Stomach smooth muscle (tissue), 2 donors: ENCODE measurements around the gene CYP4F8.
"Not testable (repeated sequence)": the region's sequence is repeated elsewhere in the genome, so short reads cannot be mapped to it uniquely, and the experiment has no call there.

Source experiments
- H3K27ac ChIP-seq: one replicate; pipeline ENCODE4 v1.7.0; 2013; ENCODE audit warnings: mild to moderate bottlenecking, low read length, inconsistent platforms
- H3K27me3 ChIP-seq, 2 donors: one replicate each; pipeline ENCODE4 v1.7.0; 2013; ENCODE audit warnings: low read length in 2 of 2; ENCODE audit not compliant: insufficient read depth in 2 of 2, control insufficient read depth in 1 of 2
- H3K36me3 ChIP-seq, 2 donors: one replicate each; pipeline ENCODE4 v1.7.0; 2013; ENCODE audit warnings: low read length in 2 of 2; ENCODE audit not compliant: control insufficient read depth in 2 of 2, insufficient read depth in 2 of 2
- H3K4me1 ChIP-seq: one replicate; pipeline ENCODE4 v1.7.0; 2013; ENCODE audit warnings: low read length; ENCODE audit not compliant: control insufficient read depth, insufficient read depth
- H3K4me3 ChIP-seq, 2 donors: one replicate each; pipeline ENCODE4 v1.7.0; 2013; ENCODE audit warnings: low read length in 2 of 2
- H3K9ac ChIP-seq, 2 donors: one replicate each; pipeline ENCODE4 v1.7.0; 2013; ENCODE audit warnings: low read length in 2 of 2, mild to moderate bottlenecking in 1 of 2
- H3K9me3 ChIP-seq, 2 donors: one replicate each; pipeline ENCODE4 v1.7.0; 2013; ENCODE audit warnings: low read length in 2 of 2; ENCODE audit not compliant: control insufficient read depth in 2 of 2
- donor health status: healthy.
- donor health status: Pancreatic carcinoma.

CYP4F8 gene

DNA sequence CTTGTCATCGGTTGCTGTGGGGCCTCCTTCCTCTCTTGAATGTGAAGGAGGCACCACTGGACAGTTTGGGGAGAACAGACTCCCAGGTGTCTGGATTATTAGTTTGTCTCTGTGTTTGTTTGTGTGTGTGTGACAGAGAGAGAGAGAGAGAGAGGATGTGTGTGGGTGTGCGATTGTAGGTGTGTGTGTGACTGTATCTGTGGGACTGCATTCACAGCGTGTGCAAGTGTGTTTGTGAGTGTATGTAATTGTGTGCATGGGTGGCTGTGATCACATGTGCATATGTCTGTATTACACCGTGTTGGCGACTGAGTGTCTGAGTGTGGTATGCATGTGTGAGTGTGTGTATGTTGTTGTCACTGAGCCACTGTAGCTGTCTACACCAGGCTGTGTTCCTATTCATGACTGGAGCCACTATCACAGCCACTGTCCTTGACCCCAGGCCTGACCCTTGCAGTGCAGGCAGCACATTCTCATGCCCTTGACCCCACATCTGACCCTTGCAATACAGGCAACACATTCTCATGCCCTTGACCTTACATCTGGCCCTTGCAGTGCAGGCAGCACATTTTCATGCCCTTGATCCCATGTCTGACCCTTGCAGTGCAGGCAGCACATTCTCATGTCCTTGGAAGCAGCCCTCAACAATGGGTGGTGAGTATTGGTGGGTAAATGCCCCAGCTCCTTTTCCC is 25.1 kb upstream of the CYP4F8 start:
- no peak overlapping the region for H3K4me3 ChIP-seq
- no peak overlapping the region for H3K27ac ChIP-seq
- no peaks in the 10 kb centered on the region for H3K36me3 ChIP-seq
- no peaks in the 10 kb centered on the region for H3K4me1 ChIP-seq
- peaks cover 0 to 8% of the 10 kb centered on the region in 2 donors for H3K9me3 ChIP-seq
- no peak overlapping the region for H3K9ac ChIP-seq
- H3K27me3 ChIP-seq, result peaks cover under 1 to 15% of the 10 kb centered on the region in 2 donors

DNA sequence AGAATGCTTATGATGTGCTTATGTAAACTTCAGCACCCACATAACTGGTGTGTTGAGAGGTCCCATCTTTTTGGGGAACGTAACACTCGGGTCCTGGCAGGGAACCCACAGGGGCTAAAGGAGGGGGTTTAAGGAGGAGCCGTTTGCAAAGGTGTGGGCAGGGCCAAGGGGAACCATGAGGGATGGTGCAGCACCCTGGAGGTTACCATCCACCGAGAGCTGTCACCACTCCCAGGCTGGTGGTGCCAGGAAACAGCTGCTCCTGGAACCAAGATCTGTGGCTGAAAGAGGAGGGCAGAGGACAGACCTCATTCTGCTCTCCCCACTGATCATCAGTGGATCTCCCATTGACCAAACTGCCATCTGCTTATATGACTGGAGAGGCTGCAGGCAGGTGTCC is 23.2 kb upstream of the CYP4F8 start:
- no peak overlapping the region for H3K9ac ChIP-seq
- no peak overlapping the region for H3K4me3 ChIP-seq
- peaks cover 0 to 8% of the 10 kb centered on the region in 2 donors for H3K9me3 ChIP-seq
- H3K4me1 ChIP-seq, result no peaks in the 10 kb centered on the region
- H3K27ac ChIP-seq, result no peak overlapping the region
- H3K36me3 ChIP-seq, result no peaks in the 10 kb centered on the region
- peaks cover 0 to 14% of the 10 kb centered on the region in 2 donors for H3K27me3 ChIP-seq

- not testable (repeated sequence) for H3K4me3 ChIP-seq, H3K36me3 ChIP-seq, H3K27ac ChIP-seq, H3K9ac ChIP-seq, H3K9me3 ChIP-seq, H3K4me1 ChIP-seq
- H3K27me3 ChIP-seq, result peaks cover 0 to 14% of the 10 kb centered on the region in 2 donors
Measured at GRCh38 chr19:15592506-15592905, 22.5 kb upstream of the CYP4F8 start.

DNA sequence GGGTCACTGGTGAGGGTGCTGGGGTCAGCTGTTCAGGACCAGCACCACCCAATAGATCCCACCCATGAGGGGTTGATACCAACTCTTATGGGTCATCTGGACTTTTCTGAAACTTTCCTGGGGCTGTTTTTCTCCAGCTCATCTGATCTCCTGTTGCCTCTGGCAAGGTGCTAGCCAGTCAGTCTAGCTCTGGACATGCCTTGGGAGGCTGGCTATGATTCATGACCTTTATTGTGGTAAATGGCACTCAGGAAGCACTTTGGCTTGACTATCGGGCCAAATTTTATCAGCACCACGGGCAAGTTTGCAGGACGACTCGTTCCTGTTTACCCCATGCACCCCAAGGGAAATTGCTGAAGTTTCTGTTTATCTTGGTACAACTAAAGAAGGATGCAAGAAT is 21.3 kb upstream of the CYP4F8 start:
- not testable (repeated sequence) for H3K4me1 ChIP-seq, H3K9ac ChIP-seq, H3K36me3 ChIP-seq, H3K27ac ChIP-seq, H3K4me3 ChIP-seq, H3K9me3 ChIP-seq
- H3K27me3 ChIP-seq, result peaks cover 0 to 12% of the 10 kb centered on the region in 2 donors

GRCh38 chr19:15595069-15595468 is 19.9 kb upstream of the CYP4F8 start:
- Histone ChIP-seq H3K27ac (no peak overlapping the region), H3K4me1 (no peaks in the 10 kb centered on the region), H3K9ac (no peak overlapping the region), H3K9me3 (peaks cover 0 to 8% of the 10 kb centered on the region in 2 donors), H3K4me3 (no peak overlapping the region), H3K36me3 (no peaks in the 10 kb centered on the region), H3K27me3 (peaks cover 0 to 12% of the 10 kb centered on the region in 2 donors)

DNA sequence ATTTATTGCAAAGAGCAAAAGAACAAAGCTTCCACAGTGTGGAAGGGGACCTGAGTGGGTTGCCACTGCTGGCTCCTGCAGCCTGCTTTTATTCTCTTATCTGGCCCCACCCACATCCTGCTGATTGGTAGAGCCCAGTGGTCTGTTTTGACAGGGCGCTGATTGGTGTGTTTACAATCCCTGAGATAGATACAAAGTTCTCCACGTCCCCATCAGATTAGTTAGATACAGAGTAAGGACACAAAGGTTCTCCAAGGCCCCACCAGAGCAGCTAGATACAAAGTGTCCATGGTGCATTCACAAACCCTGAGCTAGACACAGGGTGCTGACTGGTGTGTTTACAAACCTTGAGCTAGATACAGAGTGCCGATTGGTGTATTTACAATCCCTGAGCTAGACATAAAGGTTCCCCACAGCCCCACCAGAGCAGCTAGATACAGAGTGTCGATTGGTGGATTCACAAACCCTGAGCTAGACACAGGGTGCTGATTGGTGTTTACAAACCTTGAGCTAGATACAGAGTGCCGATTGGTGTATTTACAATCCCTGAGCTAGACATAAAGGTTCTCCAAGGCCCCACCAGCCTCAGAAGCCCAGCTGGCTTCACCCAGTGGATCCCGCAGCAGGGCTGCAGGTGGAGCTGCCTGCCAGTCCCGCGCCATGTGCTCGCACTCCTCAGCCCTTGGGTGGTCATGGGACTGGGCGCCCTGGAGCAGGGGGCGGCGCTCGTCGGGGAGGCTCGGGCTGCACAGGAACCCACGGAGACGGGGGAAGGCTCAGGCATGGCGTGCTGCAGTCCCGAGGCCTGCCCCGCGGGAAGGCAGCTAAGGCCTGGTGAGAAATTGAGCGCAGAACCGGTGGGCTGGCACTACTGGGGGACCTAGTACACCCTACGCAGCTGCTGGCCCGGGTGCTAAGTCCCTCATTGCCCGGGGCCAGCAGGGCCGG is 6.8 kb upstream of the CYP4F8 start:
- H3K4me3 ChIP-seq, H3K27ac ChIP-seq, H3K4me1 ChIP-seq, H3K36me3 ChIP-seq, H3K27me3 ChIP-seq, H3K9ac ChIP-seq, H3K9me3 ChIP-seq: not testable (repeated sequence)

- Histone ChIP-seq H3K27ac (no peak overlapping the region), H3K36me3 (no peaks in the 10 kb centered on the region), H3K9ac (no peak overlapping the region), H3K4me1 (no peaks in the 10 kb centered on the region), H3K27me3 (peaks cover 0 to 2% of the 10 kb centered on the region in 2 donors), H3K4me3 (no peak overlapping the region), H3K9me3 (no peaks in the 10 kb centered on the region)
Measured at GRCh38 chr19:15609261-15609660, 5.8 kb upstream of the CYP4F8 start.

- Histone ChIP-seq H3K4me1 (no peaks in the 10 kb centered on the region), H3K27ac (no peak overlapping the region), H3K4me3 (no peak overlapping the region), H3K9ac (no peak overlapping the region), H3K27me3 (peaks cover 0 to 8% of the 10 kb centered on the region in 2 donors), H3K9me3 (no peaks in the 10 kb centered on the region), H3K36me3 (no peaks in the 10 kb centered on the region)
Measured at GRCh38 chr19:15612342-15612741, 2.7 kb upstream of the CYP4F8 start.

GRCh38 chr19:15613338-15613737 is 1.7 kb upstream of the CYP4F8 start:
- H3K36me3 ChIP-seq, result no peaks in the 10 kb centered on the region
- no peak overlapping the region for H3K4me3 ChIP-seq
- no peaks in the 10 kb centered on the region for H3K9me3 ChIP-seq
- no peak overlapping the region for H3K9ac ChIP-seq
- H3K4me1 ChIP-seq, result no peaks in the 10 kb centered on the region
- H3K27me3 ChIP-seq, result peaks cover 0 to 14% of the 10 kb centered on the region in 2 donors
- H3K27ac ChIP-seq, result no peak overlapping the region

- H3K27ac ChIP-seq, result no peak overlapping the region
- H3K27me3 ChIP-seq, result peaks cover 0 to 24% of the 10 kb centered on the region in 2 donors
- H3K4me3 ChIP-seq, result no peak overlapping the region
- no peaks in the 10 kb centered on the region for H3K36me3 ChIP-seq
- H3K9me3 ChIP-seq, result no peaks in the 10 kb centered on the region
- H3K4me1 ChIP-seq, result no peaks in the 10 kb centered on the region
- H3K9ac ChIP-seq, result no peak overlapping the region
Measured at GRCh38 chr19:15615526-15615925, 508 bp downstream of the CYP4F8 start.

GRCh38 chr19:15616183-15616582 is 1.2 kb downstream of the CYP4F8 start:
- Histone ChIP-seq H3K4me3 (no peak overlapping the region), H3K4me1 (no peaks in the 10 kb centered on the region), H3K9ac (no peak overlapping the region), H3K27ac (no peak overlapping the region), H3K36me3 (no peaks in the 10 kb centered on the region), H3K27me3 (peaks cover 0 to 22% of the 10 kb centered on the region in 2 donors), H3K9me3 (no peaks in the 10 kb centered on the region)
